Kidney capillary endothelial cell (primary cell): ENCODE data around the gene ORMDL2.
A peak's percentile ranks its signal among the peaks of the same experiment; 100 is the strongest.

Experiments used
- DNase-seq: peaks from one replicate; pipeline ENCODE4 v3.0.0-alpha.2; 2018; ENCODE audit warnings: low spot score

ORMDL2 gene

GRCh38 chr12:55817345-55818139 is at the start of gene ORMDL2, which contains the start of gene SARNP:
ORMDL2 (plus strand) TSS chr12:55818041; CDS start chr12:55819000, 959 bp downstream.
SARNP (minus strand) TSS chr12:55817724; CDS start chr12:55817701, 23 bp downstream.
- peak; percentile 100 for DNase-seq

GRCh38 chr12:55771736-55772135 is 46.1 kb upstream of the ORMDL2 start:
- no peak for DNase-seq

- no peak for DNase-seq
These were observed 40.0 kb upstream of the ORMDL2 start for GRCh38 chr12:55777856-55778255.

- DNase-seq: no peak
These were observed 37.2 kb upstream of the ORMDL2 start for GRCh38 chr12:55780685-55781084.

- no peak for DNase-seq
These were observed 29.3 kb upstream of the ORMDL2 start for GRCh38 chr12:55788546-55788945.

GRCh38 chr12:55789171-55789570 is 28.7 kb upstream of the ORMDL2 start:
- DNase-seq: no peak

- no peak for DNase-seq
These were observed 27.9 kb upstream of the ORMDL2 start for GRCh38 chr12:55789893-55790292.

GRCh38 chr12:55795950-55796349 is 21.9 kb upstream of the ORMDL2 start:
- DNase-seq: no peak

- DNase-seq: peak; percentile 10
These were observed 20.8 kb upstream of the ORMDL2 start for GRCh38 chr12:55797068-55797467.

GRCh38 chr12:55797550-55797949 is 20.3 kb upstream of the ORMDL2 start:
- DNase-seq: no peak

GRCh38 chr12:55806982-55807381 is 10.9 kb upstream of the ORMDL2 start:
- no peak for DNase-seq

- no peak for DNase-seq
These were observed 8.6 kb upstream of the ORMDL2 start for GRCh38 chr12:55809274-55809673.

- DNase-seq: no peak
These were observed 5.8 kb upstream of the ORMDL2 start for GRCh38 chr12:55812088-55812487.

- DNase-seq: no peak
These were observed 3.6 kb upstream of the ORMDL2 start for GRCh38 chr12:55814257-55814656.

GRCh38 chr12:55815473-55815872 is 2.4 kb upstream of the ORMDL2 start:
- DNase-seq: no peak

GRCh38 chr12:55816881-55817344 is 928 bp upstream of the ORMDL2 start:
- DNase-seq: no peak

GRCh38 chr12:55818140-55818728 is 393 bp downstream of the ORMDL2 start:
- no peak for DNase-seq

- no peak for DNase-seq
These were observed 1.0 kb downstream of the ORMDL2 start for GRCh38 chr12:55818886-55819285.

- DNase-seq: no peak
These were observed 2.8 kb downstream of the ORMDL2 start for GRCh38 chr12:55820679-55821078.

GRCh38 chr12:55822228-55822627 is 4.4 kb downstream of the ORMDL2 start:
- DNase-seq: no peak

- no peak for DNase-seq
These were observed 5.6 kb downstream of the ORMDL2 start for GRCh38 chr12:55823419-55823818.

GRCh38 chr12:55824726-55825125 is 6.9 kb downstream of the ORMDL2 start:
- DNase-seq: no peak

GRCh38 chr12:55827806-55828205 is 10.0 kb downstream of the ORMDL2 start:
- no peak for DNase-seq
